Nephron (organoid): ENCODE measurements around the gene MB21D2.

Experiments
- H3K27ac Mint-ChIP-seq, 3 experiments: 2 replicates each; pipeline ENCODE4 v1.8.0; 2020; ENCODE audit warnings: mixed read lengths in 3 of 3, mild to moderate bottlenecking in 2 of 3, moderate library complexity in 1 of 3
- H3K27me3 Mint-ChIP-seq: 2 replicates; pipeline ENCODE4 v1.8.0; 2021; ENCODE audit warnings: low read depth, mild to moderate bottlenecking, moderate library complexity, mixed read lengths
- H3K36me3 Mint-ChIP-seq: 2 replicates; pipeline ENCODE4 v1.8.0; 2020; ENCODE audit warnings: low read depth, mixed read lengths
- H3K4me1 Mint-ChIP-seq: 2 replicates; pipeline ENCODE4 v1.8.0; 2020; ENCODE audit warnings: mixed read lengths
- H3K4me3 Mint-ChIP-seq, 3 experiments: 2 replicates each; pipeline ENCODE4 v1.8.0; 2020; ENCODE audit warnings: mild to moderate bottlenecking in 3 of 3, mixed read lengths in 3 of 3, moderate library complexity in 2 of 3
- H3K9me3 Mint-ChIP-seq: 2 replicates; pipeline ENCODE4 v1.8.0; 2020; ENCODE audit warnings: mixed read lengths
- CTCF ChIP-seq, 3 experiments: fragments of 200-600 bp; sonication (generic); IDR thresholded peaks; one replicate each; pipeline ENCODE4 v1.5.0; 2021; ENCODE audit warnings: antibody characterized with exemption in 3 of 3; ENCODE audit not compliant: unreplicated experiment in 3 of 3

MB21D2 gene

GRCh38 chr3:192827208-192827607 is 90.4 kb downstream of the MB21D2 start:
- Mint-ChIP-seq H3K9me3 (no peaks in the 10 kb centered on the region), H3K4me1 (peaks cover 61% of the 10 kb centered on the region), H3K27me3 (peaks cover 4% of the 10 kb centered on the region), H3K4me3 (no peak overlapping the region), H3K36me3 (no peaks in the 10 kb centered on the region), H3K27ac (no peak overlapping the region)
- TF ChIP-seq CTCF (IDR thresholded peaks at IDR 0.05; ENCODE audit: unreplicated experiment in 3 of 3), result no peak

GRCh38 chr3:192826214-192827006 is 91.2 kb downstream of the MB21D2 start:
- peaks cover 53% of the 10 kb centered on the region for H3K4me1 Mint-ChIP-seq
- no peaks in the 10 kb centered on the region for H3K9me3 Mint-ChIP-seq
- TF ChIP-seq CTCF (IDR thresholded peaks at IDR 0.05; ENCODE audit: unreplicated experiment in 3 of 3), result no peak
- peaks cover 4% of the 10 kb centered on the region for H3K27me3 Mint-ChIP-seq
- H3K36me3 Mint-ChIP-seq, result no peaks in the 10 kb centered on the region
- no peak overlapping the region for H3K4me3 Mint-ChIP-seq
- H3K27ac Mint-ChIP-seq, result peak overlapping the region; percentile 23 to 91 (median 54)

GRCh38 chr3:192825657-192826200 is 91.9 kb downstream of the MB21D2 start:
- peak overlapping the region; percentile 23 to 91 (median 54) for H3K27ac Mint-ChIP-seq
- H3K4me3 Mint-ChIP-seq, result no peak overlapping the region
- peaks cover 4% of the 10 kb centered on the region for H3K27me3 Mint-ChIP-seq
- TF ChIP-seq CTCF (IDR thresholded peaks at IDR 0.05; ENCODE audit: unreplicated experiment in 3 of 3), result peak in 2 of 3 experiments; percentile 17 to 26
- no peaks in the 10 kb centered on the region for H3K9me3 Mint-ChIP-seq
- H3K36me3 Mint-ChIP-seq, result no peaks in the 10 kb centered on the region
- peaks cover 46% of the 10 kb centered on the region for H3K4me1 Mint-ChIP-seq

- TF ChIP-seq CTCF (IDR thresholded peaks at IDR 0.05; ENCODE audit: unreplicated experiment in 3 of 3), result no peak
- H3K36me3 Mint-ChIP-seq, result no peaks in the 10 kb centered on the region
- no peaks in the 10 kb centered on the region for H3K9me3 Mint-ChIP-seq
- H3K27ac Mint-ChIP-seq, result peak overlapping the region; percentile 23 to 91 (median 54)
- peaks cover 43% of the 10 kb centered on the region for H3K4me1 Mint-ChIP-seq
- H3K27me3 Mint-ChIP-seq, result peaks cover 4% of the 10 kb centered on the region
- H3K4me3 Mint-ChIP-seq, result no peak overlapping the region
Observed at GRCh38 chr3:192825216-192825615, 92.4 kb downstream of the MB21D2 start.

GRCh38 chr3:192824313-192824712 is 93.3 kb downstream of the MB21D2 start:
- Mint-ChIP-seq H3K27ac (no peak overlapping the region), H3K9me3 (no peaks in the 10 kb centered on the region), H3K27me3 (peaks cover 4% of the 10 kb centered on the region), H3K4me3 (no peak overlapping the region), H3K36me3 (no peaks in the 10 kb centered on the region), H3K4me1 (peaks cover 44% of the 10 kb centered on the region)
- no peak for TF ChIP-seq CTCF (IDR thresholded peaks at IDR 0.05; ENCODE audit: unreplicated experiment in 3 of 3)

GRCh38 chr3:192821161-192821560 is 96.5 kb downstream of the MB21D2 start:
- Mint-ChIP-seq H3K27ac (no peak overlapping the region), H3K4me1 (peaks cover 47% of the 10 kb centered on the region), H3K36me3 (no peaks in the 10 kb centered on the region), H3K9me3 (no peaks in the 10 kb centered on the region), H3K27me3 (no peaks in the 10 kb centered on the region), H3K4me3 (no peak overlapping the region)
- TF ChIP-seq CTCF (IDR thresholded peaks at IDR 0.05; ENCODE audit: unreplicated experiment in 3 of 3), result no peak
